ENCODE results near the gene SAMM50. TPM values are rescaled to one million over a fixed set of nuclear protein-coding genes. Genes with fewer than 3 reads are reported as not detected.

Gene SAMM50
- total RNA-seq (2022; extraction: Qiagen RNA extraction) = 43.5 to 49.1 TPM (median 46.7 TPM) in 5 replicates

DNA sequence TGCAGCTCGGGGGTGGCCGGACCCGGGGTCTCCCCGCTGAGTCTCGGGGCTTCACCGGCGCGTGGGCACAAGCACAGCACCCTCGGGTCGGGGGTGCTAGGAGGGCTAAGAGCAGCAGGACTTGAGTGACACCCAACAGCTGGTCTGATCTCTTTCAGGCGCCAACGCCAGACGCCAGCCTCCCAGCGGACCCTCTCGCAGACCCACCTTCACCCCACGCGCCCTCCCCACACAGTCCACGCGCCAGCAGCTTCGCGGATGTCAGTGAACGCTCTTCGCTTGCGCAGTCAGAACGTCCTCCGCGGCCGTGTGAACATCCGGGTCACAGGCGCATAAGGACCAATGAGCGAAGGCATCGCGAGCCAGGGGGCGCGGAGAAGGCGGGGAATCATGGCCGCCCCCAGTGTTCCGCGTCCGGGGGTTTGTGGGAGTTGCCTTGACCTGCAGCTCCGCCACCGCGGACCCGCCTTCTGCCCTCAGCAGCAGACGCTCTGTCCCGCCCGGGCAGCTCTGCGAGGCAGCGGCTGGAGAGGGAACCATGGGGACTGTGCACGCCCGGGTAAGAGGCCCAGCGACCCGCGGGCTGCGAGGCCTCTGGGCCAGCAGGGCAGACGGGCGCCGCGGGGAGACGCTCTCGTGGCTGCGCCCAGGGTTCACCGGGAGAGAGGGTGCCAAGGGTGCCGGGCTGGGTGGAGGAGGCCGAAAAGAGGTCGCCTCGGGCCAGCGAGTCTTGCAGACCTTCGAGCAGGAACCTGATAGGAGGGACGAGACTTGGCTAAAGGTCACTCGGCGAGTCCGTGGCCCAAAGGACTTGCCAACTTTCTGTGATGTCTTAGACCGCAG is at the start of gene SAMM50:
SAMM50 (plus strand) TSS at position 403 of the 843 bp plus-strand sequence; CDS start at position 539, 136 bp downstream.

DNA sequence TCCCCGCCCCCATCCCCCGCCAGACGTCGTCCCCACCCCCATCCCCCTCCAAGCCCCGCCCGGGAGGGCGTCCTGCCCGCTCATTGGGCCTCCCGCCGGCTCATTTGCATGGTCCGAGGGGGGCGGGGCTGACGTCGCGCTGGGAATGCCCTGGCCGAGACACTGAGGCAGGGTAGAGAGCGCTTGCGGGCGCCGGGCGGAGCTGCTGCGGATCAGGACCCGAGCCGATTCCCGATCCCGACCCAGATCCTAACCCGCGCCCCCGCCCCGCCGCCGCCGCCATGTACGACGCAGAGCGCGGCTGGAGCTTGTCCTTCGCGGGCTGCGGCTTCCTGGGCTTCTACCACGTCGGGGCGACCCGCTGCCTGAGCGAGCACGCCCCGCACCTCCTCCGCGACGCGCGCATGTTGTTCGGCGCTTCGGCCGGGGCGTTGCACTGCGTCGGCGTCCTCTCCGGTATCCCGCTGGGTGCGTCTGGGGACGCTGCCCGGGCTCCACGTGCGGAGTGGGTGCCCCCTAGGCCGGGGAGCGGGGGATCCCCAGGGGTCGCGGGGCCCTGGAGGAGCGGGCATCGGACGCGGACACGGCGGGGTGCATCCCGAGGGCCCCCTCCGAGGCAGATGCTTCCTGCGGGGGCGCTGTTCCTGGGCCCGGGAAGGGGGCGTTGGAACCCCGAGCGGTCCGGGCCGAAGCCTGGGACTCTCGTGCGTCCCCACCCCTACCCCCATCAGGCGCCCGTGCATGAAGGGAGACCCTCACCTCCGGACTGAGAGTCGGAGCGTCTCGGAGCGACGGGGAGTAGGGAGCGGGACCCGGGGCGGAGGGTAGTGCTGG is 31.4 kb upstream of the SAMM50 start, which contains the start of gene PNPLA3:
PNPLA3 (plus strand) TSS at position 175 of the 834 bp plus-strand sequence; CDS start at position 282, 107 bp downstream.

GRCh38 chr22:44024288-44024921 is 69.2 kb downstream of the SAMM50 start, which contains the start of gene PARVB:
PARVB (plus strand) TSS chr22:44024302; CDS start chr22:44024340, 38 bp downstream.

Other genes with a start within 250 kb of the SAMM50 start
- gene EFCAB6, start 143.1 kb upstream of the SAMM50 start, total RNA-seq (2022; extraction: Qiagen RNA extraction) = 0.38 to 0.62 TPM (median 0.51 TPM) in 5 replicates
- gene SULT4A1, start 92.9 kb upstream of the SAMM50 start, total RNA-seq (2022; extraction: Qiagen RNA extraction) = not detected in 5 replicates
- gene PNPLA5, start 63.4 kb upstream of the SAMM50 start, total RNA-seq (2022; extraction: Qiagen RNA extraction) = 0.03 to 0.07 TPM in 2 of 5 replicates, not detected in the others
- gene PNPLA3, start 31.6 kb upstream of the SAMM50 start, total RNA-seq (2022; extraction: Qiagen RNA extraction) = 0.68 to 1.2 TPM (median 0.95 TPM) in 5 replicates
- 35.5 to 45.1 TPM (median 40.3 TPM) in 5 replicates for gene PARVB, start 68.9 kb downstream of the SAMM50 start, total RNA-seq (2022; extraction: Qiagen RNA extraction)
- 0.01 TPM in 1 of 5 replicates, not detected in the others for gene PARVG, start 225.5 kb downstream of the SAMM50 start, total RNA-seq (2022; extraction: Qiagen RNA extraction)

Measured in A549 treated with CORT108297 at 1 μM for 4 hours (cell line).